Ishikawa (cell line): ENCODE measurements around the gene PAIP2.

Experiments
- CEBPB ChIP-seq: IDR thresholded peaks from 2 replicates; pipeline ENCODE4 v1.6.1; 2012
- CREB1 ChIP-seq: IDR thresholded peaks from 2 replicates; pipeline ENCODE4 v1.6.1; 2012; ENCODE audit warnings: low read depth
- EGR1 ChIP-seq: IDR thresholded peaks from 2 replicates; pipeline ENCODE4 v1.6.1; 2012
- EP300 ChIP-seq: IDR thresholded peaks from 2 replicates; pipeline ENCODE4 v1.6.1; 2012; ENCODE audit warnings: borderline replicate concordance
- FOXM1 ChIP-seq: IDR thresholded peaks from 2 replicates; pipeline ENCODE4 v1.6.1; 2012; ENCODE audit warnings: low read depth, borderline replicate concordance
- NFIC ChIP-seq: IDR thresholded peaks from 2 replicates; pipeline ENCODE4 v1.6.1; 2012
- RAD21 ChIP-seq: IDR thresholded peaks from 2 replicates; pipeline ENCODE4 v1.6.1; 2012; ENCODE audit warnings: low read depth
- REST ChIP-seq: IDR thresholded peaks from 2 replicates; pipeline ENCODE4 v1.6.1; 2012; ENCODE audit warnings: low read depth, mild to moderate bottlenecking
- TAF1 ChIP-seq: IDR thresholded peaks from 2 replicates; pipeline ENCODE4 v1.6.1; 2012; ENCODE audit warnings: low read depth, mild to moderate bottlenecking
- TCF12 ChIP-seq: IDR thresholded peaks from 2 replicates; pipeline ENCODE4 v1.6.1; 2012; ENCODE audit warnings: low read depth
- TEAD4 ChIP-seq: IDR thresholded peaks from 2 replicates; pipeline ENCODE4 v1.6.1; 2012
- USF1 ChIP-seq: IDR thresholded peaks from 2 replicates; pipeline ENCODE4 v1.6.1; 2012
- YY1 ChIP-seq: IDR thresholded peaks from 2 replicates; pipeline ENCODE4 v1.6.1; 2012; ENCODE audit warnings: low read depth
- ZBTB7A ChIP-seq: IDR thresholded peaks from 2 replicates; pipeline ENCODE4 v1.6.1; 2012; ENCODE audit warnings: low read depth
- TF ChIP-seq, protein P1 (sequence below): IDR thresholded peaks from 2 replicates; pipeline ENCODE4 v1.6.1; 2012

The PAIP2 gene

DNA sequence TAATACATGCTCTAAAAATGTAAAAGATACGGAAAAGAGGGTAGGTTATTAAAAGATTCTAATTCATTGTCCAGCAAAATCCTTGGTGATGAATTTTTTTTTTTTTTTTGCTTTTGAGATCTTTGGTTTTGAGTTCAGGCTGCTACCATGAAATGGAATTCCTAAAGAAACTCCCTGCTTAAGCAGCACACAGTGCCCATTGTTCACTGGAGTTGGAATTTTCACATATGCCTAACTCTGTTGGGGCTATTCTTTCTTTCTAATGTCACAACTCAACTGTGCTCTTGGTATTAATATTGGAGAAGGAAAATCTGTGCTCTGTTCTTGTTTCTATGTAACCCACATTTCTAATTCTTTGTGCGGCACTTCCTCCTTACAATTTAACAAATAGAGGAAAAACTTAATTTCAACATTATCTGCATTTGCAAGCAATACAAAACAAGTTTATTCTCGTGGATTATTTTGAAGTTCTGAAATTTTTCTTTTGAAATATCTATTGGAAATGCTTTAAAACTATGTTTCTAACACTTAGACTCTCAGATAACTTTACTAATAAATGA, 26.5 kb upstream of the PAIP2 start:
- TF ChIP-seq CEBPB = no peak
- TF ChIP-seq RAD21 = no peak
- no peak for TF ChIP-seq FOXM1
- TF ChIP-seq TAF1 = no peak
- no peak for TF ChIP-seq USF1
- TF ChIP-seq NFIC = no peak
- TF ChIP-seq CREB1 = no peak
- TF ChIP-seq, protein P1, sequence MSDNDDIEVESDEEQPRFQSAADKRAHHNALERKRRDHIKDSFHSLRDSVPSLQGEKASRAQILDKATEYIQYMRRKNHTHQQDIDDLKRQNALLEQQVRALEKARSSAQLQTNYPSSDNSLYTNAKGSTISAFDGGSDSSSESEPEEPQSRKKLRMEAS = no peak
- TF ChIP-seq ZBTB7A = no peak
- no peak for TF ChIP-seq EP300
- no peak for TF ChIP-seq REST
- TF ChIP-seq EGR1 = no peak
- TF ChIP-seq YY1 = no peak
- no peak for TF ChIP-seq TCF12
- TF ChIP-seq TEAD4 = no peak

DNA sequence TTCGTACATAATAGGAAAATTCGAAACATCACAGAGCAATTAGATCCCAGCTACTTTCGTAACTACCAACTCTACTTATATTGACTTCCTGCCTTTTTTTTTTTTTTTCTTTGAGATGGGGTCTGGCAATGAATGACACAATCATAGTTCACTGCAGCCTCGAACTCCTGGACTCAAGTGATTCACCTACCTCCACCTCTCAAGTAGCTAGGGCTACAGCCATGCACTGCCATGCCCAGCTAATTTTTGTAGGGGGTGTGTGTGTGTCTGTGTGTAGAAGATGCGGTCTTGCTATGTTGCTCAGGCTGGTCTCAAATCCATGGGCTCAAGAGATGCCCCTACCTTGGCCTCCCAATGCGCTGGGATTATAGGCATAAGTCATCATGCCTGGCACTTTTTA, 5.8 kb upstream of the PAIP2 start:
- no peak for TF ChIP-seq FOXM1
- TF ChIP-seq TEAD4 = no peak
- TF ChIP-seq CREB1 = no peak
- no peak for TF ChIP-seq ZBTB7A
- TF ChIP-seq RAD21 = no peak
- TF ChIP-seq TAF1 = no peak
- TF ChIP-seq USF1 = no peak
- no peak for TF ChIP-seq YY1
- TF ChIP-seq, protein P1 = no peak
- TF ChIP-seq EP300 = no peak
- no peak for TF ChIP-seq EGR1
- no peak for TF ChIP-seq TCF12
- TF ChIP-seq CEBPB = no peak
- TF ChIP-seq REST = no peak
- TF ChIP-seq NFIC = no peak

GRCh38 chr5:139340051-139340450, 1.6 kb upstream of the PAIP2 start:
- TF ChIP-seq FOXM1 (no peak), USF1 (no peak), ZBTB7A (no peak), EGR1 (no peak), NFIC (no peak), REST (no peak), RAD21 (no peak), TCF12 (no peak), CREB1 (no peak)
- TF ChIP-seq, protein P1 = no peak

DNA sequence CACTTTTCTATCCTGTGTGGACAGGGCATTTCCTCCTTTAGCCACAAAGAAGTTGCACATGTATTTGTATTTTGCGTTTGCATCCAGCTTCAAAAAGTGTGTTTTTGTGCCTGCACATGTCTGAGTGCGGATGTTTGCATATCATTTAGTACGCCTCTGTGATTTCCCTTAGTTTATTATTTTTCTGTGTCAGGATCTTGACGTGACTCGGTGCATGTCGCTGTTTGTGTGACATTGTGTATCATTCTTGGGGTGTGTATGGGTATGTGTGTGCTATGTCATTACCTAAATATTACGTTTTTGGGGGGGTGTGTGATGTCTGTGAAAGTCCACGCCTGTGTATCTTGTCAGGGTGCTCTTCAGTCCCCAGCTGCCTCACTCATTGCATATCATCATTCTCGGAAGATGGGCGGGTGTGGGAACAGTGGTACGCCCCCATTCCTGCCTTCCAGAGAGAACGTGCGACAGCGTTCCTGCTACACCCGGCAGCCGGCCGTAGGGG, 416 bp upstream of the PAIP2 start:
- no peak for TF ChIP-seq TCF12
- TF ChIP-seq TAF1 = no peak
- no peak for TF ChIP-seq YY1
- no peak for TF ChIP-seq REST
- TF ChIP-seq ZBTB7A = no peak
- TF ChIP-seq FOXM1 = no peak
- no peak for TF ChIP-seq CEBPB
- no peak for TF ChIP-seq TEAD4
- TF ChIP-seq RAD21 = no peak
- TF ChIP-seq EGR1 = no peak
- TF ChIP-seq EP300 = no peak
- TF ChIP-seq, protein P1 = no peak
- no peak for TF ChIP-seq USF1
- TF ChIP-seq CREB1 = no peak
- TF ChIP-seq NFIC = no peak
